DMS153 (cell line): Measurements from ENCODE around the gene PGAP2.
"Not testable (repeated sequence)": the region's sequence is repeated elsewhere in the genome, so short reads cannot be mapped to it uniquely, and the experiment has no call there.

ENCODE experiments used
- DNase-seq: peaks from one replicate; lab custom pipeline; 2025; lab: John Stamatoyannopoulos, UW

Gene PGAP2

DNA sequence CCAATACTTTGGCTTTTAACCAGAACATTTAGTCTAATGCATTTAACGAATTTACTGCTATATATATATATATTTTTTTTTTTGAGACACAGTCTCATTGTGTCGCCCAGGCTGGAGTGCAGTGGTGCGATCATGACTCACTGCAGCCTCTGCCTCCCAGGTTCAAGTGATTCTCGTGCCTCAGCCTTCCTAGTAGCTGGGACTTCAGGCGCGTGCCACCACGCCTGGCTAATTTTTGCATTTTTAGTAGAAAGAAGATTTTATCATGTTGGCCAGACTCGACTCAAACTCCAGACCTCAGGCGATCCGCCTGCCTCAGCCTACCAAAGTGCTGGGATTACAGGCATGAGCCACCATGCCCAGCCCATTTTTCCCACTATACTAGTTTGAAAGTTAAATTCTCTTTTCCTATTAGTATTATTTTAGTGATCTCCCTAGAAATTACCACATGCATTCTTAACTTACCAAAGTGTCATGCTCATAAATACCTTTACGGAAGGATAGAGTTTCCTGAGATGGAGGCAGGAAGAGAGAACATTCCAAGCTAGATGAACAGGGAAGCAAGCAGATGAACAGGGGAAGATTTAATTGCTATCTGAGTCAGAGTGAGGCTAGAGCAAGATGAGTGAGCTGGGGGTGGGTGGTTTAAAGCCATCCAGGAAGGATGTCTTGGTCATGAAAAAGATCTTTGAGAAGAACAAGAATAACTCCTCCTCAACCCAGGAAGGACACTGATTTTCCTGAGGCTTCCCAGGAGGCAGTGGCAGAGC is 4.4 kb upstream of the PGAP2 start:
- DNase-seq: no peak

DNA sequence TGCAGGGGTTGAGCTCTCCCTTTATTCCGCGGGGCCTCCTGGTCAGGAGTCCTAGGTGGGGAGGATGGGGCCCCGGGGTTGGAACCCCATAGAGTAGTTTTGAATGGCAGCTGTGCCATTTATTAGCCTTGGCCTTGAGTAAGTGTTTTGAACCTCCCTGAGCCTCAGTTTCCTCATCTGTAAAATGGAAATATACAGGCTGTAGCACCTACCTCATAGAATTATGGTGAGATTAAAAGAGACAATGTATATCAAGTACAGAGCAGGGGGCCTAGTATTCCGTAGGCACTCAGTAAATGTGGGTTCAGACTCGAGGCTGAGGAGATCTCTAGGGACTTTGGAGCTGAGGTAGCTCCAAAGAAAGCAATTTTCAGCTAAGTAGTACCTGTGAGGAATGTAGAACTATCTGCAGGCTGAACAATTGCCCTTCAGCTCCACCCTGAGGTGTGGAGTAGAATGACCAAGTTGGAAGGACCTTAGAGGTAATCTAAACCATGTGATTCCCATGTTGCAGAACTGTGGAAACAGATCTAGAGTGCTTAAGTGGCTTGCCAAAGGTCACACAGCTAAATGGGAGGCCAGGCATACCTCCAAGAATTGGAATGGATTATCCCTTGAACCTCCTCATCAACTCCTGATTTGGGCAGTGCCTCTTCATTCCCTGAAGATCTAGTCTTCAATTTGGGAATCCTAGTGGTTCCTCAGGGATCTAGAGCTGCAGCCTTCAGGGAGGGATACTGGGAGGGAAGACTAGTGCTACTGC is 682 bp downstream of the PGAP2 start:
- DNase-seq: peak; percentile 13

DNA sequence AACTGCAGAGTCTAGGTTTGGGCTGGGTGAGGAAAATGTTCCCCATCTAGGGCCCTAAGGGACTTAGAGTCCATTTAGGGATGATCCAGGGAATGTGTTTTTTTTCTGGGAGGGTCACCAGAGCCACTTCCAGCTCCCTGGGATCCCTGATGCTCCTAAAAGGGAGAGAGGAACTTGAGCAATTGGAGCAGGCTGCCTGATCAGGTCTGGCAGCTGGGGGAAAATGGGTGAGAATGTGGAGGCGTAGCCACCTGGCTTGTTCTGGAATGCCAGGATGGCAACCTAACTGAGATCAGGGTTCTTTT is 1.2 kb downstream of the PGAP2 start:
- no peak for DNase-seq

DNA sequence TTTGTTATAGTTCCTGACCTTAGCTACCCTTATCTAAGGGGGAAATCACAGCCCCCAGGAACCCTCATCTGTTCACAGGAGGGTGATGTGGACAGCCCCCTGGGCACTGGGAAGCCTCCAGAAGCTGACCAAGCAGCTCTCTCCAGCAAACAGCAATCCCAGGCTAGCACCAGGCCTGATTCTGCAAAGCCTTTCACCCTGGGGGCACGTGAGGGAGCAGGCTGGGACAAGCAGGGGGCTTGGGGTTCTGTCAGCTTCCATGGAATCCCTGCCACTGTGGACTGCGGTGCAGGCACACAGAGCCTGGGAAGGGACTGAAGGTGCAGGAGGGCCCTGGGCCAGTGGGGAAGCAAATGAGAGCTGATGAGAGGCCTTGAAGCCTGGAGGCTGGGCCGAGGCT is 2.1 kb downstream of the PGAP2 start:
- DNase-seq: no peak

DNA sequence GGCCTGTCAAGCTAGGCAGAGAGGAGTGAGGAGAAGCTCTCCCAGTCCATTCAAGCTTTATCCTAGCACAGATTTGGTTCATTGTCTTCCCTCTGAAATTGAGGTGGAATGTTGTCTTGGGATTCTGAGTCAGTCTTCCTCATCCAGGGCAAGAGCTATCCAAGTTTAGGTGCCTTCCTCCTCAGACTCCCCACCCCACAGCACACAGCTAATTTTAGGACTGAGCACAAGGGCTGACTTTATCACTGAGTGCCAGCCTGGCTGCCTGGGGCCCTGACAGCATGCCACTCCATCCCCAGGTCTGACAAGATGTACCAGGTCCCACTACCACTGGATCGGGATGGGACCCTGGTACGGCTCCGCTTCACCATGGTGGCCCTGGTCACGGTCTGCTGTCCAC is 2.6 kb downstream of the PGAP2 start:
- DNase-seq: no peak

DNA sequence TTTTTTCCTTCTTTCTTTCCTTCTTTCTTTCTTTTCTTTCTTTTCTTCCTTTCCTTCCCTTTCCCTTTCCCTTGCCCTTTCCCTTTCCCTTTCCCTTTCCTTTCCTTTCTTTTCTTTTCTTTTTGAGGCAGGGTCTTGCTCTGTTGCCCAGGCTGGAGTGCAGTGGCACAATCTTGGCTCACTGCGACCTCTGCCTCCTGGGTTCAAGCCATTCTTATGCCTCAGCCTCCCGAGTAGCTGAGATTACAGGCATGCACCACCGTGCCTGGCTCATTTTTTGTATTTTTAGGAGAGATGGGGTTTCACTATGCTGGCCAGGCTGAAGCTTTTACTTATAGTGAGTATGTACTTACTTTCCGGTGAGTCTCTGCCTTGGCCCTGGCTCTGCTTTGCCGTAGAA is 6.5 kb downstream of the PGAP2 start:
- DNase-seq: not testable (repeated sequence)

DNA sequence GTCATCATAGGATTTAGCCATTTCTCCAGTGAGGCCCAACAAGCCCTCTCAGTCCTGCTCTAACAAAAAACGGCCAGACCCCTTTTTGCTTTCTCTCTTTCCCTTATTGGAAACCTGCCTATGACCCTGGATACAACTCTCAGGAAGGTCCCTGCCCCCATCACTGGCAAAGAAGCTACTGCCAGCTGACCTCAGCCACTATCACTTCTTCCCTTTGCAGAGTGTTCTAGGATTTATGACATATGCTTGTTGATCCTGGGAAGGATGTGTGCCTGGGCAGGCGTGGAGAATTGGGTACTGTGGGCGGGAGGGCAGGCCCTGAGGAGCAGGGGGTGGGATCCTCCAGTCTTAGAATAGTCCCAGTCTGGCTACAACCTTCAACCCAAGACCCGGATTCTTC is 7.5 kb downstream of the PGAP2 start:
- no peak for DNase-seq

DNA sequence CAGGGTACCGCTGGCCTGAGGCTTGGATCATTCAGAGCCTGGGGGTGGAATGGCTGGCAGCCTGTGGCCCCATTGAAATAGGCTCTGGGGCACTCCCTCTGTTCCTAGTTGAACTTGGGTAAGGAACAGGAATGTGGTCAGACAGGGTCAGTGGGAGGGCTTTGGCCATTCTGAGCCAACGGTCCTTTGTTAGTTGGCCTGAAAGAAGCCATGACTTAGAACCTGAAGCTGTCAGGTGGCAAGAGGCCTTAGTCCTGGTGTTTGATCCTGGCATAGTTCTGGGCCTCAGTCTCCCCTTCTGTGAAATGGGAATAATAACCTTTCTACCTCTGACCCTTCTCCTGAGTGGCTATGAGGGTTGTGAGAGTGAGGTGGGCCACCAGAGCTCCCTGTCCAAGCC is 8.3 kb downstream of the PGAP2 start:
- no peak for DNase-seq

DNA sequence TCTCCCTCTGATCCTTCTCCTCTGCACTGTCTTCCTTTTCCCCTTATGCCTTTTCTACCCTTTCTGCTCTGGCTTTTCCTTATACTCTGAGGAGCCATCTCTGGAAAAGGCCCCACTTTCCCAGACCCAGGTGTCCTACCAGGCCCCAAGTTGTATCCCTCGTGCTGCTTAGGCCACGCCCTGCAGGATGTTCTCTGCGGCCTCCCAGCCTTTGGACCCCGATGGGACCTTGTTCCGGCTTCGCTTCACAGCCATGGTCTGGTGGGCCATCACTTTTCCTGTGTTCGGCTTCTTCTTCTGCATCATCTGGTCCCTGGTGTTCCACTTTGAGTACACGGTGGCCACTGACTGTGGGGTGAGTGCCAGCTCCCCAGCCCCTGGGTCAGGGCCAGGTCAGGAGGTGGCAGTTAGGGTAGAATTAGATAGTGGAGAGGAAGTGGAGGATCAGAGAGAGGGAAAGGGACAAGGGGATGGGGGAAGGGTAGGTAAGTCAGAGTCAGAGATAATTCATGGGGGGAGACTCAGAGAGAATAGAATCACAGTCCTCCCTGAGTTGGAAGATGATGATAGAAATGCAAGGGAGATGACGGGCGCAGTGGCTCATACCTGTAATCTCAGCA is 8.9 kb downstream of the PGAP2 start:
- no peak for DNase-seq

DNA sequence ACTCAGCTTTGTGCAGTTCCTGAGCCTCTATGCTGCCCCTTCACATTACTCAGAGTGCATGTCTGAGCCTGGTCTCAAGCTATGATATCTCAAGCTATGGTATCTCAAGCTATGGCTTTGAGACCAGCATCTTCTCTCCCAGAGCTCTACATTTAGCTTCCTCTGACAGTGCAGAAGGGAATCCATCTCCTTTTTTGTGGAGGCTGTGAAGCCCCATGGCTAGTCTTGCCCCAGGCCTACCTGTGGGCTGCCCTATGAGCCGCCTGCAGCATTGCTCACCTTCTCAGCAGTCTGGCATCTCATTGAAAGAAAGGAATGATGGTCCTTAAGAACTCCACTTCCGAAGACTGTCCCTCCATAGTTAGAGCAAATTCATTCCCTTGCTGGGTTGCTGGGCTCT is 12.6 kb downstream of the PGAP2 start:
- DNase-seq: no peak

DNA sequence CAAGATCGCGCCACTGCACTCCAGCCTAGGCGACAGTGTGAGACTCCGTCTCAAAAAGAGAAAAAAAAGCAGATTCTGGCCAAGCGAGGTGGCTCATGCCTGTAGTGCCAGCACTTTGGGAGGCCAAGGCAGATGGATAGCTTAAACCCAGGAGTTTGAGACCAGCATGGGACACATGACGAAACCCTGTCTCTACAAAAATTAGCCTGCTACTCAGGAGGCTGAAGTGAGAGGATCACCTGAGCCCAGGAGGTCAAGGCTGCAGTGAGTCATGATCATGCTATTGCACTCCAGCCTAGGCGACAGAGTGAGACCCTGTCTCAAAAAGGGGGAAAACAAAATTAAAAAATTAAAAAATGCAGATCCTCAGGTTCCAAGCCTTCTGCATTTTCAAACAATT is 14.0 kb downstream of the PGAP2 start:
- DNase-seq: no peak

DNA sequence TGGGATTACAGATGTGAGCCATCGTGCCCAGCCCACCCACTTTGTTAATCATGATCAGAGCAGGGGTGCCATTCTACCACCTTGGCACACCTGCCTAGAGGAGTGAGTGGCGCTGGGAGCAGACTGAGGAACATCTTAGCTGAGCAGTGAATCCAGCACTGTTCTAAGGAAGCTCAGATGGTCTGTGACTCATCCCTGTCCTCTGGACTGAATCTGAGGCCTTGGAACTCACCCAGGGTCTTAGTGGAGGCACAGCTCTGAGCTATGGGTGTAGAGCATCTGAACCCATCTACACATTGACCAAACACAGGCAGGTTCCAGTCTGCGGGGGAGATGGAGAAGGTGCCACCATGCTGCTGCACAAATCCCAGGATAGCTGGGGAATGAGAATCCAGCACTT is 14.9 kb downstream of the PGAP2 start:
- no peak for DNase-seq

DNA sequence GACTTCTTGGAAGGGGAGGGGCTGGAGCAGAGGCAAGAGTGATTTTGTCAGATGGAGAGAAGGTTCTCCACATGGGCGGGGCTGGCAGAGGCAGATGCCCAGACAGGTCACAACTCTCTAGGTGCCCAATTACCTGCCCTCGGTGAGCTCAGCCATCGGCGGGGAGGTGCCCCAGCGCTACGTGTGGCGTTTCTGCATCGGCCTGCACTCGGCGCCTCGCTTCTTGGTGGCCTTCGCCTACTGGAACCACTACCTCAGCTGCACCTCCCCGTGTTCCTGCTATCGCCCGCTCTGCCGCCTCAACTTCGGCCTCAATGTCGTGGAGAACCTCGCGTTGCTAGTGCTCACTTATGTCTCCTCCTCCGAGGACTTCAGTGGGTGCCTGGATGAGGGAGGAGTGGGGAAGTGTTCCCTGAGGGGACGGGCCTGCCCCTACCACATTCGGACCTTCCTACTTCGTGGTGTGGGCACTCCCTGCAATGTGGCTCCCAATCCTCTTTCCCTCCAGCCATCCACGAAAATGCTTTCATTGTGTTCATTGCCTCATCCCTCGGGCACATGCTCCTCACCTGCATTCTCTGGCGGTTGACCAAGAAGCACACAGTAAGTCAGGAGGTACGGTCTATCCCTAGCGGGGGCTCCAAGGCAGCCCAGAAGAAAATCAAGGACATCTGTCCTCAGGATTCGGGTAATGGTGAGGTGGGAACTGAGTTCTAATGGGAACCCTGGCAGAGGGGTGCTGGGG is 15.6 kb downstream of the PGAP2 start:
- DNase-seq: no peak

DNA sequence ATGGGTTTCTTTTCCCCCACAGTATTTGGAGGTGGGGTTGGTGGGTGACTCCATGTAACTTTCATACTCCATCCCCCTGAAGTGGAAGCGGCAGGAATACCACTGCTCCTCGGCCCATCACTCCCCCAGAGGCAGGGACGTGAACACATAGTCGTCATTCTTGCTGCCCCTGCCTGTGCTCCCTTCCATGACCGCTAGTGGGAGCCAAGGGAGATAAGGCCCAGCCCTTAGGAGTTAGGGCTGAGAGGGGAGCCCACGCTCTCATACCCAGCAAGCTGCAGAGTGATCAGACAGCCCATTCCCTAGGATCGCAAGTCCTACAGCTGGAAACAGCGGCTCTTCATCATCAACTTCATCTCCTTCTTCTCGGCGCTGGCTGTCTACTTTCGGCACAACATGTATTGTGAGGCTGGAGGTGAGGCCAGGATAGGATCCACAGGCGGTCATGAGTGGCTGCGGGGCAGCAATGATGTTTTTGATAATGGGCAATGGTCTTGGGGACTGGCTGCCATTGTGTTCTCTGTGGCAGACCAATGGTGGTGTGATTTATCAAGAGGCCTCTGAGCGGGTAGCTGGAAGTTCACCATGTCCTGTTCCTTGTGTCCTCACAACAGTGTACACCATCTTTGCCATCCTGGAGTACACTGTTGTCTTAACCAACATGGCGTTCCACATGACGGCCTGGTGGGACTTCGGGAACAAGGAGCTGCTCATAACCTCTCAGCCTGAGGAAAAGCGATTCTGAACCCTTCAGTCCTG is 16.5 kb downstream of the PGAP2 start:
- DNase-seq: no peak

DNA sequence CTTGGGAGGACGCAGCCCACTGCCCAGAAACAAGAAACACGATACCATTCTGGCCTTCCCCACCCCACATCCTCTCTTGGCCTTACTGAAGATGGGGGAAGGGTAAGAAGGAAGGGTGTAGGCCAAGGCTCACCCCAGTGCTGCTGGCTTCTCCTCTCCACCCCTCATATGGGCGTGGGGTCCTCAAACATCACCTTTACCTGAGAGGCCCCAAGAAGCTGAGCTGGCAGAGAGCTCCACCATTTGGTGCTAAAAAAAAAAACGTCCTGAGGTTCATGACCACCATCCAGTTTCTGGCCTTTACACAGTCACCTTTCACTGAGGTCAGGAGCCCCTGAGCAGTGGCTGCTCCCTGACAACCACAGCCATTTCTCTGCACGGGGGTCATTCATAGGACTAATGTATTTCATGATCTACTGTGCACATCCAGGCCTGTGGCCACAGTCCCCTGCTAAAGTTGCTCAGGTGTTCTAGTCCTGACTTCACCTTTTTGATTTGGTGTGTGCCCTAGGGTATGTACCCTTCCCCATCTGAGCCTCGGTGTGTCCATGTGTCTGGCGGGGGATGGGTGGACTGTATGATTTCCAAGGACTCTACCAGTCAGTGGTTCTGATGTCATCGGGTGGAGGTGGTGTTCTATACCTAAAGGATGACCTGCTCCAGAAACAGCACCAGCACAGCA is 17.3 kb downstream of the PGAP2 start:
- no peak for DNase-seq

DNA sequence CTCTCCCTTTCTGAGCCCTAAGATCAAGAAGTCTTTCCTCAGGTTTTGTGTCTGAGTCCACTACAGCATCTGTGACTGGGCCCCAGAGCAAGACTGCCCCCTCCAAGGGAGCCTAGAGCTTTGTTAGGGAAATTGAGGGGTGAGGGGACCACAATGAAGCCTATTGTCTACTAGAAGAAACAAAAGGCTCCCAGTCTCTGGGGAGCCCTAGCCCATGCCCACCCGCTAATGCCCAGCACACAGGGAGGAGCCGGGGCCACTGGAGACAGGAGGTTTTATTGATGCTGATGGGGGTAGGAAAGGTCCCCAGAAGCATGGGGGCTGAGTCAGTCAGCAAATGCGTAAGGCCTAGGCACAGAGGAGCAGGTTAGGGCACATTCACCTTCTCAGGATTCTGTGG is 18.4 kb downstream of the PGAP2 start:
- DNase-seq: no peak

DNA sequence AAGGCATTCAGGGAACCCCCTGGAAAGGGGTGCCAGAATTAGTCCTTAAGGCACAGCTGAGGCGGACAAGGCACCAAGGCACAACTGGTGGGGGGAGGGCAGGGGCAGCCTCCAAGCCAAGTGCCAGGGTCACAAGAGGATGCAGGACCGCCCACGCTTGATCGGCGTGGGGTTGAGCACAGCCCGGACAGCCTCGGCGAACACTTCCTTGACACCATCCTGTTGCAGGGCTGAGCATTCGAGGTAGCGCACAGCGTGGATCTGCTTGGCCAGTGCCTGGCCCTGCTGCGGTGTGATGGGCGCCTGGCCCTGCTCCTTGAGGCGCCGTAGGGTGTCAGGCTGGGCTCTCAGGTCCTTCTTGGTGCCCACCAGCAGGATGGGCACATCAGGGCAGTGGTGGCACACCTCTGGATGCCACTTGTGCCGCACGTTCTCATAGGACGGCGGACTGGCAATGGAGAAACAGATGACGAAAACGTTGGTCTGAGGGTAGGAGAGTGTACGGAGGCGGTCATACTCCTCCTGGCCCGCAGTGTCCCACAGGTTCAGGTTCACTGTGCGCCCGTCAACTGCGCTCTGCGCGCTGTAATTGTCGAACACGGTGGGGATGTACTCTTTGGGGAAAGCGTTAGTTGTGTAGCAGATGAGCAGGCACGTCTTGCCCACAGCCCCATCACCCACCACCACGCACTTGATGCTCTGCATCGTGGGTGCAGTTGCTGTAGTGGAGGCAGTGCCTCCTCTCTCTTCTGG is 19.2 kb downstream of the PGAP2 start:
- no peak for DNase-seq

DNA sequence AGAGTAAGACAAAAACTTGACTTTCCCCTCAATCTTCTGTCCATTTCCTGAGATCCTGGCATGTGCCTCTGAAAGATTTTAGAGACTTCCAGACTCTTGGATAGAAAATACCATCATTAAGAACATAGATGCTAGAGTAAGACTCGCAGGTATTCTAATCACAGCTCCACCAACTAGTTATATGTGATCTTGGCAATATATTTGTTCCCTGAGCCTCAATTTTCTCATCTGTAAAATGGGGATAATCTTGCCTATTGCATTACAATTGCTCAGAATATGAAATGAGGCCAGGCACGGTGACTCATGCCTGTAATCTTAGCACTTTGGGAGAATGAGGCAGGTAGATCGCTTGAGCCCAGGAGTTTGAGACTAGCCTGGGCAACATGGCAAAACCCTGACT is 21.7 kb downstream of the PGAP2 start:
- DNase-seq: no peak

DNA sequence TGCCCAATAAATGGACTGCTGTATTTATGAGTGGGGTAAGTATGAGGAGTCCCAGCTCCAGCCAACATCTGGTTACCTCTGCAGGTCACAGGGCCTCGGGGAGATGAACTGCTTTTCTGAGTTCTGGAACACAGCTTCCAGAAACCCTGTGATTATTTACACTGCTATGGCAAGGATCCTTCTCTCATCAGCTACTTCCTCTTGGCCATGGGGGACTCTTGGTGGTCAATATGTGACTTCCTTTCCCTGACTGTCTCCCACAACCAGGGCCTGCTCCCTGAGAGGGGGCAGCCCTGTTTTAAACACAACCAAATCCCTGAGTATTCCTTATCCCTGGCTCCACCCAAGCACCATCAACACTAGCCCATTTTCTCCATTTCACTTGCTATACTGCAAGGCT is 22.4 kb downstream of the PGAP2 start:
- no peak for DNase-seq

DNA sequence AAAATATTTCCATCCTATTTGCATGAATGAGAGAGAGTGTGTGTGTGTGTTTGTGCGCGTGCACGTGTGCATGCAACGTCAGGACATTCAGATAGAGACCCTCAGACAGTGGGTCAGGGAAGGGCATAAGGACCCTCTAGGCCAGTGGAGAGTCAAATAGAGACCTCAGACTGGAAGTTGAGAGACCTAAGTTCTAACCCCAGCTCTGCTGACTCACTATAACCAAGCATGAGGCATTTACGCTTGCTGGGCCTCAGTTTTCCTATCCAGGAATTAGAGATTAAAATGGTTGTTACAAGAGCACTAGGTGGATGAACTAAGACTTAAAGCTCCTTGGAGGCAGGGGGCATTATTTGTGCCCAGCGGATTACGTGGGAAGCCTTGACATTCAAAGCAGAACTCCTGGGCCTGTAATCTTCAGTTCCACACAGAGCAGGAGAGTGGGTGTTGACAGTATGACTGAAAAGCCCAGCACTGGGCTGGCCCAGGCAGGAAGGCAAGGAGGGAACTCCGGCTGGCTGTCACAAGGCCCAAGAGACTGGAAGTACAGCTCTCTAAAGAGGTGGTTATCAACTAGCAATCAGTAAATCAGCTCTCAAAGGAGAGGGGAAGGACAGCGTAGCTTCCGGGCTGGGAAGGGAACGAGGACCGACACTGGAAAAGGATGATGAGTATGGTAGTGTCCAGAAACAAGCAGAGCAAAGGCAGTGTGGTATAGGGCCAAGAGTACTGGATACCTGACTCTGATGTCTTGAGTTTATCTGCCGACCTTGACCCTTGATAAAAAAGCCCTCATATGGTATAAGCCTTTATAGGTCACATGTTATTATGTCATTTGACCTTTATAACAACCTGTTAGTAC is 23.2 kb downstream of the PGAP2 start:
- no peak for DNase-seq
